ENCODE data around the gene GRN.
"Not testable (repeated sequence)": the region's sequence is repeated elsewhere in the genome, so short reads cannot be mapped to it uniquely, and the experiment has no call there.

Gene GRN

DNA sequence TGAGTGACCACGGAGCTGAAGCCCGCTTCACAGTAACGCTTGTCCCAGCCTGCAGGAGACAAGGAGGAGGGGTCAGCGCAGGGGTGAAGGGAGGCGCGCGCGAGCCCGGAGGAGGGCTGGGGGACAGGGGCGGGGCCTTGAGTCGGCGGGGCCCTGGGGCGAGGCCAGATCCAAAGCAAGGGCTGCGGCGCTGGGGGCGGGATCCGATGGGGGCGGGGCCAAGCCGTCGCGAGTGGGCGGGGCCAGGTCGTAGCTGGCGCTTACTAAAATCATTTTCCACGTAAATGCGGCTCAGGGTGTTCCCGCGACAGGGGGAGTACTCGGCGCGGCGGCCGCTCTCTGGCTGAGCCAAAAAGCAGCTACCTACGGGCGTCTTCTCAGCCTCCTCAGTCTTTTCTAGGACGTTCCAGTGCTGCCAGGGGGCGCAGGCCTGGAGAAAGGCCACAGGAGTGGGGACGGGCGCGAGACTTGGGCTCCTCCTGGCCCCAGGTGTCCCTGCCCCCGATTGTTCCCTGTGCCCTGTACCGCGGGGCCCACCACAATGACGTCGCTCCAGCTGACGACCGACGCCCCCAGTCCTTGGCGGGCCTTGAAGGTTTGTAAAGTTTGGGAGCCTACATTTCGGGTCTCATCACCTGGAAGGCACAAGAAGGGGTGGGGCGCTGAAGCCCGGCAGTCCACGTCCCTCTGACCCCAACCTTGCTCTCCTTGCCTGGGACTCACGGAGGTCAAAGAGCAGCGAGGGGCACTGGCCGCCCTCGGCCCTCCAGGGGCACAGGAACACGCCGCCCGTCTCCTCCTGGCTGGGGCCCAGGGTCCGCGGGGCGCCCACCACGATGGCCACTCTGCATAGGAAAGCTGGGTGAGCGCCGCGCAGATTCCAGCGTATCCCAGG lies 40.4 kb downstream of the GRN start:
- H3K4me3 ChIP-seq (ENCODE audit: low read length): peak overlapping the region; percentile 61
- no peak for DNase-seq (ENCODE audit: low read depth)
- TF ChIP-seq, protein P1, sequence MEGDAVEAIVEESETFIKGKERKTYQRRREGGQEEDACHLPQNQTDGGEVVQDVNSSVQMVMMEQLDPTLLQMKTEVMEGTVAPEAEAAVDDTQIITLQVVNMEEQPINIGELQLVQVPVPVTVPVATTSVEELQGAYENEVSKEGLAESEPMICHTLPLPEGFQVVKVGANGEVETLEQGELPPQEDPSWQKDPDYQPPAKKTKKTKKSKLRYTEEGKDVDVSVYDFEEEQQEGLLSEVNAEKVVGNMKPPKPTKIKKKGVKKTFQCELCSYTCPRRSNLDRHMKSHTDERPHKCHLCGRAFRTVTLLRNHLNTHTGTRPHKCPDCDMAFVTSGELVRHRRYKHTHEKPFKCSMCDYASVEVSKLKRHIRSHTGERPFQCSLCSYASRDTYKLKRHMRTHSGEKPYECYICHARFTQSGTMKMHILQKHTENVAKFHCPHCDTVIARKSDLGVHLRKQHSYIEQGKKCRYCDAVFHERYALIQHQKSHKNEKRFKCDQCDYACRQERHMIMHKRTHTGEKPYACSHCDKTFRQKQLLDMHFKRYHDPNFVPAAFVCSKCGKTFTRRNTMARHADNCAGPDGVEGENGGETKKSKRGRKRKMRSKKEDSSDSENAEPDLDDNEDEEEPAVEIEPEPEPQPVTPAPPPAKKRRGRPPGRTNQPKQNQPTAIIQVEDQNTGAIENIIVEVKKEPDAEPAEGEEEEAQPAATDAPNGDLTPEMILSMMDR (conservative IDR thresholded peaks at IDR 0.05; ENCODE audit: low read depth, low read length): peak; percentile 23

DNA sequence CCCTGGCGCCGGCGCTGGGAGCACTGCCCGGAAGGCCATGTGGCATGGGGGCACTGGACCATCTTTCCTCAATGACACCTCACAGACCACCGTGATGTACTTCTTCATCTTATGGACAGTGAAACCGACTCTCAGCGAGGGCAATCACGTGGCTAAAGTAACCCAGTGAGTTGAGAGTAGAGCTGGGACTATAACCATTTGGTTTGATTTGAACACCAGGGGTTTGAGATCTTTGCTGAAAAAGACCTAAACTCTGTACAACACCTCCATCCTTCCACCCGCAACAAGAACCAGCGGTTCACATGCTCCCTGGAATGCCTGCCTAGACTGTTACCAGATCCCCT lies 41.1 kb downstream of the GRN start:
- TF ChIP-seq, protein P1 (conservative IDR thresholded peaks at IDR 0.05; ENCODE audit: low read depth, low read length): no peak
- H3K4me3 ChIP-seq (ENCODE audit: low read length): peak overlapping the region; percentile 61
- no peak for DNase-seq (ENCODE audit: low read depth)

DNA sequence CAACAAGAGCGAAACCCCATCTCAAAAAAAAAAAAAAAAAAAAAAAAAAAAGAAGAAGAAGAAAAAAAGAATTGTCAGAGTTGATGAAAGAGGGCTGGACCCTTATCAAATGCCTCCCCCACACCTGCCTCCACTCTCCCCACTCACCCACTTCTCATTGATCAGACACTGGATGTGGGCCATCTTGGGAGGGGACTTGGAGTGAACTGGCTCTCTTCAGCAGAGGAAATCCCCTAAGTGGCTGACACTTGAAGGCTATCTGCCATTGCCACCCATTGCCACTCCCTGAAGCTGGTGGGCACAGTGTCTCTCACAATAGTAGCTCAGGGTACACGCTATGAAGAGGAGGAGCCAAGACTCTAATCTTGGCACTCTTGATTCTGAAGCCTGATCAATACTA lies 42.7 kb downstream of the GRN start:
- DNase-seq (ENCODE audit: low read depth): no peak
- no peak overlapping the region for H3K4me3 ChIP-seq (ENCODE audit: low read length)
- TF ChIP-seq, protein P1 (conservative IDR thresholded peaks at IDR 0.05; ENCODE audit: low read depth, low read length): no peak

DNA sequence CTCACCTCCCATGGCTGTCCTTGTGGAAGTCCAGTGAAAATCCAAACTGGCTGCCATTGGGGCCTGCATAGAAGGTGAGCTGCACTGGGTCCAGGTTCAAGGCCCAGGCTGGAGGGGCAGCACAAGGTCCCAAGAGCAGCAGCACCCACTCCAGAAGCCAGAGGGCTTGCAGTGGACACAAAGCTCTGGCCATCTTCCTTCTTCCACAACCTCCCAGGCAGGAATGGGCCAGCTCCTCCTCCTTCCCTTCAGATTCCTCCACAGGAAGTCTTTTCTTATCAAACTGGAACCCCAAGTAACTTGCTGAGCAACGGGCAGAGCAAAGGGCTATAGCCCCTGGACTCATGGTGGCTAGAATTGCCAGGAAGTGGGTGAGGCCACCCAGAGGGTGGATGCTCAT lies 44.2 kb downstream of the GRN start, which contains the start of gene ITGA2B:
Gene ITGA2B, minus strand, starts transcription at position 369 of the 400 bp plus-strand sequence. Its CDS starts 176 bp downstream, at position 193.
- DNase-seq (ENCODE audit: low read depth): no peak
- TF ChIP-seq, protein P1 (conservative IDR thresholded peaks at IDR 0.05; ENCODE audit: low read depth, low read length): no peak
- no peak within 1 kb of the TSS for H3K4me3 ChIP-seq (ENCODE audit: low read length)

DNA sequence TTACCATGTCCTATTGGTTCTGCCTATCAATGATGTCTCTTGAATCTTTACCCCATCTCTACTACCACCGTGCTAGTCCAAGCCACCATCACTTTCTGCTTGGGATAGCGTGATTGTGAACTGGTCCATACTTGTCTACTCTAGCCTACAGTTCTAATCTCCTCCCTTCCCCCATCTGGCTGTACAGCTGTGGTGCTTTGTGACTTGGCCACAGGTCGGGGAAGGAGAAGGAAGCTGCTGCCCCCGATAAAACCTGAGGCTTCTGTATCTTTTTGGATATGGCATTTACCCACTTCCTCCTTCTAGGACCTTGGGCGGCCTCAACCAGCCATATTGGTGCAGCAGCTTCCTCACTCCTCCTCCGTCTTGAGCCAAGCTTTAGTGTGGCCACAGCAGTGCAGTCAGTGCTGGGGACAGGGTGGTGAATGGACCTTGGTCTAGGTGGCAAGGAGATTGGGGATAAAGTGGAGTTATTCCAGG lies 44.7 kb downstream of the GRN start:
- TF ChIP-seq, protein P1 (conservative IDR thresholded peaks at IDR 0.05; ENCODE audit: low read depth, low read length): no peak
- H3K4me3 ChIP-seq (ENCODE audit: low read length): no peak overlapping the region
- no peak for DNase-seq (ENCODE audit: low read depth)

DNA sequence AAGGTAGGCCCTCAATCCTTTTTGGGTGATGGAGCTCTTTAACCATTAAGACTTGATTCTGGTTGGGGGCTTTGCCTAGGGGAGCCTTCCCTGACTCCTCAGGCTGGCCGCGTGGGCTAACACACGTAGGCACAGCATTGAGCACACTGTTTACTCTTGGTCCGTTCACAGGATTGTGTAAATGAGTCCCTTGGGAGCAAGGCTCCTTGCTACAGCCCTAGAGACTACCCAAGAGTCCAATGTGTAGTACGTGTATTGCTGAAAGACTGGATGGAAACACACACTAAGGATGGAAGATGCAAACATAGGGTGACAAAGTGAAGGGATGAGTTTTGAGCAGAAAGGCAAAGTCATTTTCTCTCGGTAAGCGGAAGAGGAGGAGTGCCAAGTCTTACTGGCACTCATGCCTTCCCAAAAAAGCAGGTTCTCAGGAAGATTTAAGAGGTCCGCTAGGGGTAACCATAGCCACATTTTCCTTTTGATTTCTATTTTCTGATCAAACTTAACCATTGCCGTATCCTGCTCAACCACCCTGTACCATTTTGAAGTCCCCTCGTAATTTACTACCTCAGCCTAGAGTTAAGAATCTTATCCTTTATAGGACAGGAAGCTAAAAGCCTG lies 45.3 kb downstream of the GRN start:
- DNase-seq (ENCODE audit: low read depth): no peak
- no peak overlapping the region for H3K4me3 ChIP-seq (ENCODE audit: low read length)
- TF ChIP-seq, protein P1 (conservative IDR thresholded peaks at IDR 0.05; ENCODE audit: low read depth, low read length): no peak

DNA sequence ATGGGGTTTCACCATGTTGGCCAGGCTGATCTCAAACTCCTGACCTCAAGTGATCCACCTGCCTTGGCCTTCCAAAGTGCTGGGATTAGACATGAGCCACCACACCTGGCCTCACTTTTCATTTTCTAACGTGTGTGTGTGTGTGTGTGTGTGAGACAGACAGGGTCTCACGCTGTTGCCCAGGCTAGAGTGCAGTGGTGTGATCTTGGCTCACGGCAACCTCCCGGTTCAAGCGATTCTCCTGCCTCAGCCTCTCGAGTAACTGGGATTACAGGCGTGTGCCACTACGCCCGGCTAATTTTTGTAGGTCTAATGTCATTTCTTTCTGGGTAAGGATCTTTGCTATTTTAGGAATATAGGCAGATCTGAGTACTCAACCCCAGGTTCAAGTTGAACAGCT lies 49.0 kb downstream of the GRN start:
- not testable (repeated sequence) for H3K4me3 ChIP-seq (ENCODE audit: low read length); DNase-seq (ENCODE audit: low read depth)
